Trophoblast cell (in vitro differentiated cells and primary cell): ENCODE results near the gene PLS3.

ENCODE experiments used
- DNase-seq, 2 donors: peaks; one replicate each; pipeline ENCODE4 v3.0.0-alpha.2; 2016
- H2AFZ ChIP-seq: 2 replicates; pipeline ENCODE4 v1.6.1; 2013; ENCODE audit warnings: low read length, moderate library complexity, mild to moderate bottlenecking; ENCODE audit not compliant: insufficient read depth, poor library complexity
- H2AK5ac ChIP-seq: 2 replicates; pipeline ENCODE4 v1.6.1; 2013; ENCODE audit warnings: mild to moderate bottlenecking, low read length
- H2BK120ac ChIP-seq: 2 replicates; pipeline ENCODE4 v1.6.1; 2013; ENCODE audit warnings: low read length, mild to moderate bottlenecking, moderate library complexity; ENCODE audit not compliant: insufficient read depth, poor library complexity
- H2BK12ac ChIP-seq: 2 replicates; pipeline ENCODE4 v1.6.1; 2013; ENCODE audit warnings: mild to moderate bottlenecking, low read length, moderate library complexity
- H2BK5ac ChIP-seq: 2 replicates; pipeline ENCODE4 v1.6.1; 2013; ENCODE audit warnings: low read length, low read depth, moderate library complexity, mild to moderate bottlenecking; ENCODE audit not compliant: poor library complexity
- H3K14ac ChIP-seq: 2 replicates; pipeline ENCODE4 v1.6.1; 2013; ENCODE audit warnings: mild to moderate bottlenecking, low read length
- H3K18ac ChIP-seq: 2 replicates; pipeline ENCODE4 v1.6.1; 2013; ENCODE audit warnings: mild to moderate bottlenecking, low read length
- H3K23ac ChIP-seq: 2 replicates; pipeline ENCODE4 v1.6.1; 2013; ENCODE audit warnings: low read length
- H3K27ac ChIP-seq: 2 replicates; pipeline ENCODE4 v1.5.1; 2013; ENCODE audit warnings: low read depth, mild to moderate bottlenecking, inconsistent platforms, low read length, moderate library complexity
- H3K27me3 ChIP-seq: 2 replicates; pipeline ENCODE4 v1.6.1; 2013; ENCODE audit warnings: inconsistent platforms, mild to moderate bottlenecking, low read length, moderate library complexity; ENCODE audit not compliant: insufficient read depth
- H3K36me3 ChIP-seq, 2 experiments: 1 replicate in 1 of 2; 2 replicates in 1 of 2; pipeline ENCODE4 v1.6.1; 2013; ENCODE audit warnings: low read length in 2 of 2, mild to moderate bottlenecking in 2 of 2, moderate library complexity in 1 of 2; ENCODE audit not compliant: insufficient read depth in 2 of 2, control insufficient read depth in 1 of 2
- H3K4ac ChIP-seq: 2 replicates; pipeline ENCODE4 v1.6.1; 2013; ENCODE audit warnings: low read depth, mild to moderate bottlenecking, low read length, moderate library complexity
- H3K4me1 ChIP-seq, 2 experiments: 1 replicate in 1 of 2; 2 replicates in 1 of 2; pipeline ENCODE4 v1.6.1; 2013; ENCODE audit warnings: low read length in 2 of 2, mild to moderate bottlenecking in 2 of 2, moderate library complexity in 1 of 2; ENCODE audit not compliant: insufficient read depth in 2 of 2, control insufficient read depth in 1 of 2
- H3K4me2 ChIP-seq: 2 replicates; pipeline ENCODE4 v1.6.1; 2013; ENCODE audit warnings: inconsistent platforms, mild to moderate bottlenecking, low read length, moderate library complexity
- H3K4me3 ChIP-seq: 2 replicates; pipeline ENCODE4 v1.5.1; 2013; ENCODE audit warnings: mild to moderate bottlenecking, low read depth, low read length, inconsistent platforms
- H3K79me1 ChIP-seq: one replicate; pipeline ENCODE4 v1.6.1; 2013; ENCODE audit warnings: low read length
- H3K79me2 ChIP-seq: 2 replicates; pipeline ENCODE4 v1.6.1; 2013; ENCODE audit warnings: low read length, mild to moderate bottlenecking; ENCODE audit not compliant: control insufficient read depth, insufficient read depth, poor library complexity
- H3K9ac ChIP-seq: 2 replicates; pipeline ENCODE4 v1.6.1; 2013; ENCODE audit warnings: mild to moderate bottlenecking, low read length
- H3K9me3 ChIP-seq: 2 replicates; pipeline ENCODE4 v1.6.1; 2013; ENCODE audit warnings: low read depth, mild to moderate bottlenecking, control low read depth, inconsistent platforms, low read length; ENCODE audit not compliant: insufficient read depth
- H4K12ac ChIP-seq: 2 replicates; pipeline ENCODE4 v1.6.1; 2013; ENCODE audit warnings: low read depth, mild to moderate bottlenecking, low read length, moderate library complexity
- H4K8ac ChIP-seq: 2 replicates; pipeline ENCODE4 v1.6.1; 2013; ENCODE audit warnings: low read depth, mild to moderate bottlenecking, low read length, moderate library complexity
- H4K91ac ChIP-seq: one replicate; pipeline ENCODE4 v1.6.1; 2013; ENCODE audit warnings: low read depth, mild to moderate bottlenecking, low read length, moderate library complexity
- WGBS: extraction: QIAGEN DNeasy Blood & Tissue Kit; methylation state at CpG from one replicate; pipeline ENCODE4 v1.1.7; 2013; ENCODE audit warnings: missing lambda C conversion rate; ENCODE audit not compliant: insufficient read length, insufficient coverage; ENCODE audit errors: extremely low coverage; 5-methylcytosine and 5-hydroxymethylcytosine counted together

The PLS3 gene

DNA sequence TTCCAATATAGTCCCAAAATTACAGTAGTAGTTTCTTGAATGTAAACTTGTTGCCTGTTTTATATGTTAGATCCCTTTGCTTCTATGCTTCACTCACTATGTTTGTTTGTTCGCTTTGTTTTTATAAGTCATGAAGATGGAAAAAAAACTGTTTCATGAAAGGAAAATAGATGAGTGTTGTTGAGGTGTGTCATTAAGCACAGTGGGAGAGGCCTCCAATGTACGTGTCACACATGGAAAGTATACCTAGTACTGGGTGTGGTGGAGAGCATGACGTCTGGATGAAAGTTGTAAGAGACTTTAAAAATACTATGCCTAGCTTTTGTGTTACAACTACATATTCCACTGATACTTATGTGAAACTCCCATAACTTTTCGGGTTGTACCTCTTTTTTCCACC, 28.4 kb downstream of the PLS3 start:
- Histone ChIP-seq H3K9ac (no peak overlapping the region), H3K4me3 (no peak overlapping the region), H2AFZ (no peak overlapping the region), H3K79me1 (no peaks in the 10 kb centered on the region), H3K4me1 (peaks cover 0 to 3% of the 10 kb centered on the region in 2 experiments), H3K4ac (no peak overlapping the region), H2BK12ac (no peak overlapping the region), H3K14ac (no peak overlapping the region), H3K27ac (peak overlapping the region; percentile 25), H3K27me3 (no peaks in the 10 kb centered on the region), H2BK5ac (no peak overlapping the region), H3K4me2 (no peak overlapping the region), H4K91ac (no peak overlapping the region), H2BK120ac (no peak overlapping the region), H4K8ac (no peak overlapping the region), H3K23ac (no peak overlapping the region), H4K12ac (no peak overlapping the region), H3K79me2 (no peaks in the 10 kb centered on the region), H3K36me3 (no peaks in the 10 kb centered on the region), H2AK5ac (no peak overlapping the region), H3K18ac (no peak overlapping the region), H3K9me3 (no peaks in the 10 kb centered on the region)
- DNase-seq: no peak
- no CpG with 5 or more reads among the region's 4 CpGs for WGBS

DNA sequence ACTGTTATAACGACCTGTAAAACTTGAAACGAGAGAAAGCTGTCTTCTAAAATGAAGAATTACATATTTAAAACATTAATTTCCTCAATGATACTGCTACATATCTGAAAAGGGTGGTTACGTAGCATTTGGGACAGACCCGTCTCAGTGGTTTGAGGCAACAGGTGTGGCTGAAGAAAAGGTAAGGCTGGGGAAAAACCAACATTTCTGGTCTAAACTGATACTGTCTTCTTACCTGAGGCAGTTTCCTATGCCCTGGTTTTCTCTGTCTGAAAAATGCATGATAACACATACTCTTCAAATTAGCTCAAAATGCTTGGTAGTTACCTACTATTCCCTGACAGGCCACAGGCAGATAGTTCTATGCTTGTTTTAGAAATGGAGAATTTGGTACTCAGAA, 30.4 kb downstream of the PLS3 start:
- H3K27me3 ChIP-seq: no peaks in the 10 kb centered on the region
- no peak overlapping the region for H3K18ac ChIP-seq
- no peak overlapping the region for H2AFZ ChIP-seq
- peak; percentile 47 to 81 for DNase-seq
- no peak overlapping the region for H2BK5ac ChIP-seq
- no peak overlapping the region for H3K14ac ChIP-seq
- no peak overlapping the region for H3K23ac ChIP-seq
- H3K4me1 ChIP-seq: peaks cover 0 to 3% of the 10 kb centered on the region in 2 experiments
- peak overlapping the region; percentile 56 for H3K27ac ChIP-seq
- no peak overlapping the region for H3K4ac ChIP-seq
- H4K8ac ChIP-seq: no peak overlapping the region
- H3K4me2 ChIP-seq: no peak overlapping the region
- no peak overlapping the region for H4K12ac ChIP-seq
- no peak overlapping the region for H2BK12ac ChIP-seq
- H2AK5ac ChIP-seq: no peak overlapping the region
- H3K4me3 ChIP-seq: no peak overlapping the region
- no peaks in the 10 kb centered on the region for H3K79me1 ChIP-seq
- H3K9me3 ChIP-seq: no peaks in the 10 kb centered on the region
- no peak overlapping the region for H4K91ac ChIP-seq
- no peak overlapping the region for H2BK120ac ChIP-seq
- no CpG with 5 or more reads among the region's 4 CpGs for WGBS
- H3K9ac ChIP-seq: no peak overlapping the region
- H3K36me3 ChIP-seq: peaks cover 0 to under 1% of the 10 kb centered on the region in 2 experiments
- H3K79me2 ChIP-seq: no peaks in the 10 kb centered on the region

DNA sequence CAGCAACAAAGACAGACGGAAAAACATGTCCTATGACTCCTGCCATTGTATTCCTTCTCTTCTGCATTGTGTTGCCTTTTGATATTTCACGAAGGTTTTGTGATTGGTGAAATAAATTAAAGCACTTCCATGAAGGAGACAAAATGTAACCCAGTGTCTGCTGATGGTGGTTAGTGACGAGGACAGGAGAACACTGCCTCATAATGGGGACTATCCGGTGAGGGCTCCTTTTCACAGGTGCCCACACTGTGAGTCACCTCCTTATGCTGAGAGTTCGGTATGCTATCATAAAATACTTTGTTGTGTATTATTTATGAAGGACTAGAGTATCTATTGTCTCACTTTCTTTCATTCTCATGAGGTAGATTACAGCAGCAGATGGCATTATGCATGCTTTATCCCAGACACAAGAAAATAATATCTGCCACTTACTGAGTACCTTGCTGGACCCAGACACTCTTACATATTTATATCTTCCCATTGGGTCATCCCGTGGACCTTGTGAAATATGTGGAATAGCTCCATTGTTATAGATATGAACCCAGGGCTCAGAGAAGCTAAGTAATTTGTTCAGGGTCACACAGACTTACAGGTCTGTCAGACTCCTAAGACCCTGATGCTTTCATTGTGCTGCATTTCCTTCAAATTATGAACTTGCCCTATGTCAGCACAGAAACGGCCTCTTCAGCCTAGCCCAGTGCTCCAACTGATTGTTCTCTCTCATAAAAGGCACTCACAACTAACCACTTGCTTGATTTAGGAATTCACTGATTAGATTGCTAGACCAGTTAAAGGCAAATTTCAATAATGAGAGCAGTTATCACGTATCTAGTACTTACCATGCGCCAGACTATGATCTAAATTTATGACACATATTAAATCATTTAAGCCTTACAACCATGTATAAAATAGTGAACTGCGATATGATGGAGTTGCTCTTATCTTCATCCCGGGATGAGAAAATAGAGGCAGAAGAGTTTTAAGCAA, 31.2 kb downstream of the PLS3 start:
- Histone ChIP-seq H3K9ac (no peak overlapping the region), H4K12ac (no peak overlapping the region), H3K9me3 (no peaks in the 10 kb centered on the region), H3K4me2 (no peak overlapping the region), H3K14ac (no peak overlapping the region), H3K36me3 (peaks cover 0 to 3% of the 10 kb centered on the region in 2 experiments), H3K79me1 (no peaks in the 10 kb centered on the region), H2BK12ac (no peak overlapping the region), H3K23ac (no peak overlapping the region), H2AFZ (no peak overlapping the region), H2AK5ac (no peak overlapping the region), H2BK120ac (peak overlapping the region; percentile 6), H3K18ac (no peak overlapping the region), H3K27me3 (no peaks in the 10 kb centered on the region), H4K8ac (no peak overlapping the region), H3K79me2 (no peaks in the 10 kb centered on the region), H3K27ac (peak overlapping the region; percentile 56), H3K4me1 (peaks cover 0 to 3% of the 10 kb centered on the region in 2 experiments), H4K91ac (peak overlapping the region; percentile 32), H3K4ac (peak overlapping the region; percentile 62), H3K4me3 (no peak overlapping the region), H2BK5ac (no peak overlapping the region)
- no peak for DNase-seq
- no CpG with 5 or more reads among the region's 11 CpGs for WGBS

DNA sequence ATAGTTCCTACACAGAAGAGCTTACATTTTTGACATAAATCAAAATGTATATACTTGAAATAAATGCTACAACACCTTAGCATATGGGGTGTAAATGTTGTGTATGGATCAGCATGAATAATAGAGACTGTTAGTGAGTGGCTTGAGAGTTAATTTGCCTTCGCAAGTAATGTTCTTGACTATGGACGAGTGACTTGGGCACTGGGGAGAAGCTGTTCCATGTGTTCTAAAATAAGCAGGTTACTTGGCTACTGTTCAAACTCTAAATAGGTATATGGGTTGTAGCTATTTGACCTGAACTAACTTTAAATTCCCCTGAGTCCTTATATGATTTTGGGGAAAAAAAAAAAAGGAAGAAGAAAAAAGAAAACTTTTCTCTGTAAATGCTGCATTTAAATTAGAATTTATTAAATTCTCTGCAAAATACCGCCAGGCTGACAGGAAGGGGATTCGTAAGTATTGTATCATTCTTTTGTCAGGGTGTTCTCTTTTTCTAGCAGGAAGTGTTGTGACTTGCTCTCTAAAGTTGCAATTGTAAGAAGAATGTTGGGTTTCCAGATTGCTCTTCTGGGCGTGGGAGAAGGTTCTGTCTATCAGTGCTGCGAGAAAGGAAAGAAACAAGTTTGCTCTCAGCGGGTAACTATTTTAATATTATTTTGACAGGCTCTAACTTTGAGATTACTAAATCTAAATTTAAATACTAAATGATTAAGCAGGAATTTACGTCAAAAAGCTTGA, 32.2 kb downstream of the PLS3 start:
- Histone ChIP-seq H2AFZ (no peak overlapping the region), H3K4ac (no peak overlapping the region), H2BK120ac (no peak overlapping the region), H4K8ac (no peak overlapping the region), H3K23ac (no peak overlapping the region), H3K27ac (peak overlapping the region; percentile 69), H3K36me3 (peaks cover 0 to 3% of the 10 kb centered on the region in 2 experiments), H3K4me3 (no peak overlapping the region), H3K4me2 (no peak overlapping the region), H3K9ac (no peak overlapping the region), H4K12ac (no peak overlapping the region), H3K18ac (no peak overlapping the region), H3K79me1 (no peaks in the 10 kb centered on the region), H2BK5ac (peak overlapping the region; percentile 40), H3K14ac (no peak overlapping the region), H3K9me3 (no peaks in the 10 kb centered on the region), H2AK5ac (no peak overlapping the region), H2BK12ac (no peak overlapping the region), H4K91ac (no peak overlapping the region), H3K4me1 (peaks cover 0 to 3% of the 10 kb centered on the region in 2 experiments), H3K79me2 (no peaks in the 10 kb centered on the region), H3K27me3 (no peaks in the 10 kb centered on the region)
- no CpG with 5 or more reads among the region's 8 CpGs for WGBS
- peak; percentile 35 to 71 for DNase-seq
